Nephron (organoid): Measurements from ENCODE around the gene DROSHA.
"Not testable (repeated sequence)": the region's sequence is repeated elsewhere in the genome, so short reads cannot be mapped to it uniquely, and the experiment has no call there.

Experiments used
- H3K27ac Mint-ChIP-seq, 3 experiments: 2 replicates each; pipeline ENCODE4 v1.8.0; 2020; ENCODE audit warnings: mixed read lengths in 3 of 3, mild to moderate bottlenecking in 2 of 3, moderate library complexity in 1 of 3
- H3K27me3 Mint-ChIP-seq: 2 replicates; pipeline ENCODE4 v1.8.0; 2021; ENCODE audit warnings: low read depth, mild to moderate bottlenecking, moderate library complexity, mixed read lengths
- H3K36me3 Mint-ChIP-seq: 2 replicates; pipeline ENCODE4 v1.8.0; 2020; ENCODE audit warnings: low read depth, mixed read lengths
- H3K4me1 Mint-ChIP-seq: 2 replicates; pipeline ENCODE4 v1.8.0; 2020; ENCODE audit warnings: mixed read lengths
- H3K4me3 Mint-ChIP-seq, 3 experiments: 2 replicates each; pipeline ENCODE4 v1.8.0; 2020; ENCODE audit warnings: mild to moderate bottlenecking in 3 of 3, mixed read lengths in 3 of 3, moderate library complexity in 2 of 3
- H3K9me3 Mint-ChIP-seq: 2 replicates; pipeline ENCODE4 v1.8.0; 2020; ENCODE audit warnings: mixed read lengths
- CTCF ChIP-seq, 3 experiments: fragments of 200-600 bp; sonication (generic); IDR thresholded peaks; one replicate each; pipeline ENCODE4 v1.5.0; 2021; ENCODE audit warnings: antibody characterized with exemption in 3 of 3; ENCODE audit not compliant: unreplicated experiment in 3 of 3

The DROSHA gene

GRCh38 chr5:31404325-31404724 is 127.6 kb downstream of the DROSHA start:
- no peaks in the 10 kb centered on the region for H3K9me3 Mint-ChIP-seq
- no peak for TF ChIP-seq CTCF (IDR thresholded peaks at IDR 0.05; ENCODE audit: unreplicated experiment in 3 of 3)
- peaks cover 73% of the 10 kb centered on the region for H3K36me3 Mint-ChIP-seq
- H3K4me3 Mint-ChIP-seq, result no peak overlapping the region
- peaks cover 22% of the 10 kb centered on the region for H3K4me1 Mint-ChIP-seq
- H3K27me3 Mint-ChIP-seq, result no peaks in the 10 kb centered on the region
- peak overlapping the region; percentile 45 to 86 (median 57) for H3K27ac Mint-ChIP-seq

GRCh38 chr5:31401691-31402090 is 130.2 kb downstream of the DROSHA start:
- no peak for TF ChIP-seq CTCF (IDR thresholded peaks at IDR 0.05; ENCODE audit: unreplicated experiment in 3 of 3)
- Mint-ChIP-seq H3K9me3 (no peaks in the 10 kb centered on the region), H3K36me3 (peaks cover 56% of the 10 kb centered on the region), H3K27ac (peak overlapping the region in 1 of 3 experiments; percentile 56), H3K4me1 (peaks cover 15% of the 10 kb centered on the region), H3K27me3 (no peaks in the 10 kb centered on the region), H3K4me3 (no peak overlapping the region)

DNA sequence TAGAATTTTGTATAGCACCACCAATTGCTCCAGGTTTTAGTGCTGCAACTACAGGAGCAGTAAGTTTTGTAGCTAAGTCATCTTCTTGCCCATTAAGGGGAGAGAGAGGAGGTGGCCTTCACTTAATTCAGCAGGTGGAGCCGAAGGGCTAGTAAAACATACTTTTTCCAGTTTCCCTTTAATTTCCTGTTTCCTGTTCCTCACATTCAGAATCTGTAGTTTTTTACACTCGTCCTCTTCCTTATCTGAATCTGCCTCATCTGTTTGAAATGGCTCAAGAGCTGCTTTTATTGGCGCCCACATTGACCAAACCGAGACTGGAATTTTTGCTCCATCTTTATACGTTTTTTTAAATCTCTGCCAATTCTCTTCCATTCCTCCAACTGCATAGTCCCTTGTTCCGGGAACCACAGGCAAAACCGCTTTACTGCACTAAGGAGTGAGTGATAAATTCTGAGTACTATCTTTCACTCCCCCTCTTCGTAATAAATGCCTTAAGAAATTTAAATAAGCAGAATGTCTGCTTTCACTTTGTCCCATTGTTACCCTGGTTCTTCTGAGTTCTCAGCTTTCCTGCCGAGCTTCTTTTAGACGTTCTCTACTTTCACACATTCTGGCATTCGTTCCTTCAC is 133.9 kb downstream of the DROSHA start:
- Mint-ChIP-seq H3K4me3 (peak overlapping the region in 2 of 3 experiments; percentile 4 to 19), H3K27me3 (no peaks in the 10 kb centered on the region), H3K4me1 (peaks cover 7% of the 10 kb centered on the region), H3K36me3 (peaks cover 31% of the 10 kb centered on the region), H3K27ac (peak overlapping the region; percentile 45 to 81 (median 65)), H3K9me3 (no peaks in the 10 kb centered on the region)
- TF ChIP-seq CTCF (IDR thresholded peaks at IDR 0.05; ENCODE audit: unreplicated experiment in 3 of 3), result no peak

- H3K27me3 Mint-ChIP-seq, result no peaks in the 10 kb centered on the region
- H3K4me1 Mint-ChIP-seq, result peaks cover 7% of the 10 kb centered on the region
- no peak for TF ChIP-seq CTCF (IDR thresholded peaks at IDR 0.05; ENCODE audit: unreplicated experiment in 3 of 3)
- peaks cover 23% of the 10 kb centered on the region for H3K36me3 Mint-ChIP-seq
- no peak overlapping the region for H3K4me3 Mint-ChIP-seq
- no peak overlapping the region for H3K27ac Mint-ChIP-seq
- H3K9me3 Mint-ChIP-seq, result no peaks in the 10 kb centered on the region
Observed at GRCh38 chr5:31396611-31397295, 135.1 kb downstream of the DROSHA start.

DNA sequence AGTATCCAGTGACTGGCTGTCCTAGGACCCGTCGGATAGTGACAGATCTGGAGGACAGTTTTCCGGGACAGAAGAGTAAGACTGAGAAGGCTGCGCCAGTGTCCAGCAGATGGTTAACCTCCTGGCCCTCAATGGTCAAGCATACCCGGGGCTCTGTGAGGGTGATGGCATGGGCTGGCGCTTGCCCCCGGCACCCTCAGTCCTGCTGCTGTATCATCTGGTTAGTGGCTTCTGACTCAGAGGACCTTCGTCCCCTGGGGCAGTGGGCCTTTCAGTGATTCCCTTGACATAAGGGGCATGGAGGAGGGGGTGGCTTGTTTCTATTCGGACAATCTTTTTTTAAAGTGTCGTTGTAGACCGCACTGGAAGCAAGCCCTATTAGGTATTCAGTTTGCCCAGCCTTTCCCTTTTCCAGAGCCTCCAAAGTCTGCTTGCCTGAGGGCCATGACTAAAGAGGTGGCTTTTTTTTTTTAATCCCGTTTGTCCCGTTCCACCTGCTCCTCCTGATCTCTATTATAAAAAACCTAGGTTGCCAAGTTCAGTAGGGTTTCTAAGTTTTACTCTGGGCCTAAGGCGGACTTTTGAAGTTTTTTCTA is 136.3 kb downstream of the DROSHA start:
- H3K27me3 Mint-ChIP-seq, H3K4me3 Mint-ChIP-seq, H3K27ac Mint-ChIP-seq, H3K9me3 Mint-ChIP-seq, H3K4me1 Mint-ChIP-seq: not testable (repeated sequence)
- H3K36me3 Mint-ChIP-seq, result peaks cover 13% of the 10 kb centered on the region

DNA sequence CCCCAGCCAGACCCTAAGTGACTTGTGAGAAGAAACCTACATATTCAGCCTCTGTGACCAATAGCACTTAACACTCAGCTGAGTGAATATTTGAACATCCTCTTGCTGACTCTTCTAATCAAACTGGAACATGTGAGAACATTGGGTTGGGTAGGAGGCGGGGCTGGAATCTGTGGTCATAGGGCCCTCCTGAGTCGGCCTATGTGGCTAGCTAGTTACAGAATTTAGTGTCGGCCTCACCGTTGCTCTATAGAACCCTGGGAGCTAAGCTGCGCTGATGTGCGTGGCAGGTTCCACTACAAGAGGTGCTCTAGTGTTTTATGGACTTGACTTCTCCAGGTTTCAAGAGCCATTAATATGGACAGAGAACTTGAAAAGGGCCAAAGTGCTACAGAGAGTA is 138.8 kb downstream of the DROSHA start:
- peaks cover 3% of the 10 kb centered on the region for H3K4me1 Mint-ChIP-seq
- H3K27me3 Mint-ChIP-seq, result no peaks in the 10 kb centered on the region
- H3K4me3 Mint-ChIP-seq, result no peak overlapping the region
- H3K36me3 Mint-ChIP-seq, result no peaks in the 10 kb centered on the region
- no peak for TF ChIP-seq CTCF (IDR thresholded peaks at IDR 0.05; ENCODE audit: unreplicated experiment in 3 of 3)
- peaks cover 9% of the 10 kb centered on the region for H3K9me3 Mint-ChIP-seq
- no peak overlapping the region for H3K27ac Mint-ChIP-seq
